ENCODE measurements around the gene HEXB. TPM values are rescaled to one million over a fixed set of nuclear protein-coding genes. Genes with fewer than 3 reads are reported as not detected.

The HEXB gene
- total and polyA plus RNA-seq, 2 of the 4 experiments (the other 2 are of a cell fraction), result 76.7 to 126 TPM

DNA sequence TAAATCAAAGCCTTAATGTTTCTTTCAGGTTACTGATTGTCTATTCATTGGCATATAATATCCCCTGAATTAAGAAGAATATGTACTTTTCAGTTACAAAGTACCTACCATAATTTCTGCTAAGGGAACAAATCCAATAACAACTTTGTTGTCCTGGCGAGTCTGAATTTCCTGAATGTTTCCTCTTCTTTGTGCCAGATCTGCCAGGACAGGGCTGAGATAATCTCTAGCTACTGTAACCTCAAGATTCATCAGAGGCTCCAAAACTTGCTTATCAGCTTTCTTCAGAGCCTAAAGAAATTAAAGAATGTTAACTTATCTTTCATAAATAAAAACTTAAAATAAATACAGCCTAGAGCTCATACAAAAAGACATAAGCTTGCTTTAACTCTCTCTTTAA is 37.2 kb downstream of the HEXB start:
- no peak overlapping the region for H2AFZ ChIP-seq (replicated peaks; ENCODE audit: low read length, poor library complexity)
- H3K9ac ChIP-seq (ENCODE audit: low read depth, low read length), result no peak overlapping the region
- H3K36me3 ChIP-seq (ENCODE audit: control insufficient read depth, insufficient read depth, low read length), result peaks cover 23% of the 10 kb centered on the region
- TF ChIP-seq CEBPB (IDR thresholded peaks at IDR 0.05; ENCODE audit: low read depth, low read length) (no peak), MAZ (IDR thresholded peaks at IDR 0.05; ENCODE audit: borderline replicate concordance, low read depth, low read length) (no peak), RAD21 (IDR thresholded peaks at IDR 0.05; ENCODE audit: low read length) (no peak), CHD1 (IDR thresholded peaks at IDR 0.05; ENCODE audit: low read depth, low read length) (no peak), MXI1 (IDR thresholded peaks at IDR 0.05; ENCODE audit: borderline replicate concordance, low read depth, low read length) (no peak), BHLHE40 (IDR thresholded peaks at IDR 0.05; ENCODE audit: low read depth, low read length) (no peak), RFX5 (IDR thresholded peaks at IDR 0.05; ENCODE audit: low read depth, low read length) (no peak), RCOR1 (IDR thresholded peaks at IDR 0.05; ENCODE audit: insufficient replicate concordance, low read length) (no peak), SMC3 (IDR thresholded peaks at IDR 0.05; ENCODE audit: low read depth, low read length) (no peak), NFE2L2 (IDR thresholded peaks at IDR 0.05; ENCODE audit: low read depth, low read length) (no peak), POLR2A (IDR thresholded peaks at IDR 0.05; ENCODE audit: low read depth, low read length) (no peak), FOS (IDR thresholded peaks at IDR 0.05; ENCODE audit: low read depth, low read length) (no peak), MAFK (IDR thresholded peaks at IDR 0.05; ENCODE audit: low read depth, low read length) (no peak)
- TF ChIP-seq, protein P1, sequence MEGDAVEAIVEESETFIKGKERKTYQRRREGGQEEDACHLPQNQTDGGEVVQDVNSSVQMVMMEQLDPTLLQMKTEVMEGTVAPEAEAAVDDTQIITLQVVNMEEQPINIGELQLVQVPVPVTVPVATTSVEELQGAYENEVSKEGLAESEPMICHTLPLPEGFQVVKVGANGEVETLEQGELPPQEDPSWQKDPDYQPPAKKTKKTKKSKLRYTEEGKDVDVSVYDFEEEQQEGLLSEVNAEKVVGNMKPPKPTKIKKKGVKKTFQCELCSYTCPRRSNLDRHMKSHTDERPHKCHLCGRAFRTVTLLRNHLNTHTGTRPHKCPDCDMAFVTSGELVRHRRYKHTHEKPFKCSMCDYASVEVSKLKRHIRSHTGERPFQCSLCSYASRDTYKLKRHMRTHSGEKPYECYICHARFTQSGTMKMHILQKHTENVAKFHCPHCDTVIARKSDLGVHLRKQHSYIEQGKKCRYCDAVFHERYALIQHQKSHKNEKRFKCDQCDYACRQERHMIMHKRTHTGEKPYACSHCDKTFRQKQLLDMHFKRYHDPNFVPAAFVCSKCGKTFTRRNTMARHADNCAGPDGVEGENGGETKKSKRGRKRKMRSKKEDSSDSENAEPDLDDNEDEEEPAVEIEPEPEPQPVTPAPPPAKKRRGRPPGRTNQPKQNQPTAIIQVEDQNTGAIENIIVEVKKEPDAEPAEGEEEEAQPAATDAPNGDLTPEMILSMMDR (conservative IDR thresholded peaks at IDR 0.05; ENCODE audit: low read depth, low read length), result no peak
- TF ChIP-seq, protein P2, sequence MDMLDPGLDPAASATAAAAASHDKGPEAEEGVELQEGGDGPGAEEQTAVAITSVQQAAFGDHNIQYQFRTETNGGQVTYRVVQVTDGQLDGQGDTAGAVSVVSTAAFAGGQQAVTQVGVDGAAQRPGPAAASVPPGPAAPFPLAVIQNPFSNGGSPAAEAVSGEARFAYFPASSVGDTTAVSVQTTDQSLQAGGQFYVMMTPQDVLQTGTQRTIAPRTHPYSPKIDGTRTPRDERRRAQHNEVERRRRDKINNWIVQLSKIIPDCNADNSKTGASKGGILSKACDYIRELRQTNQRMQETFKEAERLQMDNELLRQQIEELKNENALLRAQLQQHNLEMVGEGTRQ (IDR thresholded peaks at IDR 0.05; ENCODE audit: low read depth, low read length), result no peak
- TF ChIP-seq, protein P3, sequence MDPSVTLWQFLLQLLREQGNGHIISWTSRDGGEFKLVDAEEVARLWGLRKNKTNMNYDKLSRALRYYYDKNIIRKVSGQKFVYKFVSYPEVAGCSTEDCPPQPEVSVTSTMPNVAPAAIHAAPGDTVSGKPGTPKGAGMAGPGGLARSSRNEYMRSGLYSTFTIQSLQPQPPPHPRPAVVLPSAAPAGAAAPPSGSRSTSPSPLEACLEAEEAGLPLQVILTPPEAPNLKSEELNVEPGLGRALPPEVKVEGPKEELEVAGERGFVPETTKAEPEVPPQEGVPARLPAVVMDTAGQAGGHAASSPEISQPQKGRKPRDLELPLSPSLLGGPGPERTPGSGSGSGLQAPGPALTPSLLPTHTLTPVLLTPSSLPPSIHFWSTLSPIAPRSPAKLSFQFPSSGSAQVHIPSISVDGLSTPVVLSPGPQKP (IDR thresholded peaks at IDR 0.05; ENCODE audit: borderline replicate concordance, low read depth, low read length), result no peak
- ChIA-PET CTCF (no interaction called here), POLR2A (ENCODE audit: unreplicated experiment) (no interaction called here)
- no peak overlapping the region for H3K4me3 ChIP-seq (ENCODE audit: insufficient read depth, low read depth, low read length)
- no peak overlapping the region for H4K5ac ChIP-seq (ENCODE audit: low read depth, low read length)
- no peaks in the 10 kb centered on the region for H3K9me3 ChIP-seq (ENCODE audit: control insufficient read depth, insufficient read depth, low read length)
- H2BK120ac ChIP-seq (ENCODE audit: low read depth, low read length), result no peak overlapping the region
- H3K4ac ChIP-seq (ENCODE audit: low read depth, low read length), result no peak overlapping the region
- dilution Hi-C loops (cut with HindIII; ENCODE audit: low sequenced_read_pairs, unreplicated experiment) (no loop called here), intact Hi-C loops (cut with micrococcal nuclease) (no loop called here), in situ Hi-C loops (cut with MboI; ENCODE audit: low sequenced_read_pairs) (no loop called here)
- no peak overlapping the region for H4K91ac ChIP-seq (ENCODE audit: insufficient read depth, low read depth, low read length)
- H2BK20ac ChIP-seq (ENCODE audit: low read depth, low read length), result no peak overlapping the region
- no peak overlapping the region for H3K56ac ChIP-seq (ENCODE audit: extremely low read depth, insufficient read depth, low read length)
- H3K23ac ChIP-seq (ENCODE audit: low read depth, low read length), result no peak overlapping the region
- no peak overlapping the region for H2AK5ac ChIP-seq (ENCODE audit: low read depth, low read length)
- ATAC-seq (ENCODE audit: low read depth) (no peak), DNase-seq (no peak)
- no peak overlapping the region for H3K14ac ChIP-seq (replicated peaks; ENCODE audit: low read depth, low read length)
- 0 out of 4 replicates have a peak, but pooled peaks cover 0 to 3% of the 10 kb centered on the region in 2 experiments for H3K79me1 ChIP-seq (ENCODE audit: low read depth in 1 of 2, low read length in 2 of 2)
- 100% methylated on average over 1 of the region's 1 CpG; no CpG with 5 or more reads in 1 of the 2 experiments for WGBS, 2 experiments (ENCODE audit: extremely low coverage in 2 of 2, insufficient read length in 1 of 2)
- no peak overlapping the region for H2AK9ac ChIP-seq (replicated peaks; ENCODE audit: low read depth, low read length, poor library complexity)
- H4K20me1 ChIP-seq (ENCODE audit: insufficient read depth, low read length), result no peaks in the 10 kb centered on the region
- no peak overlapping the region for H3K18ac ChIP-seq (ENCODE audit: low read depth, low read length)
- no peak overlapping the region for H2BK5ac ChIP-seq (ENCODE audit: low read depth, low read length, poor library complexity, severe bottlenecking)
- no peak overlapping the region for H3K27ac ChIP-seq (ENCODE audit: insufficient read depth, low read length)
- H3K4me1 ChIP-seq (ENCODE audit: control insufficient read depth, insufficient read depth, low read length), result no peaks in the 10 kb centered on the region
- H3K27me3 ChIP-seq (ENCODE audit: control insufficient read depth, insufficient read depth, low read length), result no peaks in the 10 kb centered on the region
- BruUV-seq (replicated peaks), result no TSS peak
- H3K4me2 ChIP-seq (ENCODE audit: low read depth, low read length), result no peak overlapping the region
- no peaks in the 10 kb centered on the region for H3K9me1 ChIP-seq (ENCODE audit: insufficient read depth, low read length)
- no peak overlapping the region for H2BK15ac ChIP-seq (ENCODE audit: low read depth, low read length)
- no peak overlapping the region for H4K8ac ChIP-seq (ENCODE audit: low read depth in 2 of 2, low read length in 2 of 2)

Measured in IMR-90 (cell line).